ENCODE data around the gene SDK2. TPM values are rescaled to one million over a fixed set of nuclear protein-coding genes. Genes with fewer than 3 reads are reported as not detected.

The SDK2 gene
- total and polyA plus RNA-seq, 9 donors = 0.40 to 5.4 (median 0.96) TPM

DNA sequence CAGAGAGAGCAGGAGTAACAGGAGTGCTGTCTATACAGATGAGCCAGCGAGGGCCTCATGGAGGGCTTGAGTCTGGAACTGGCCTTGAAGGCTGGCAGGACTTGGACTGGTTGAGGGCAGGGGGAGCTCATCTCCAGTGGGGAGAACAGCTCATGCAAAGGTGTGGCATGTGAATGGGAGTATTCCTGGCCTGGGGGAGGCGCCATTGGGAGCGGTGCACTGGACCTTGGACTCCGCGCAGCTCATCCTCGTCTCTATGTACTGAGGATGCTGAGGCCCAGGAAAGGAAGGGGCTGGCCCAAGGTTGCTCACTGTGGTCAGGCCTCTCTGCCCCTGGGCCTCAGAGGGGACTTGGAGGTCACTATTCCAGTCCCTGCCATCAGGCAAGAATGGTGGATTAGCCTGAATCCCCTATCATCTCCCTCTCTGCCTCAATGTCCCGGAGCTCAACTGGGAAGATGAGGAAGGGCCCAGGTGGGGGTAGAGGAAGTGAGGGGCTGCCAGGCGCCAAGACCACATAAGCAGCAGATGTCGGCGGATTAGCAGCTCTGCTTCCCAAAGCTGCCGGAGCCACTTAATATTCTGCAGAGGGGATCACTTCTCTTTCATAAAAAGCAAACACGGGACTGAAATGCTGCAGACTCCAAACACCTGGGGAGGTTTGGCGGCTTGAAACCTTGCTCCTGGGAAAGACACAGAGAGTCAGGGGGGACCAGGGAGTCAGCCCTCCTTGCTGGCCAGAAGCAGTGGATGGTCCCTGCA lies 88.9 kb downstream of the SDK2 start:
- Histone ChIP-seq H3K27ac (no peak overlapping the region), H3K9me3 (no peaks in the 10 kb centered on the region), H3K27me3 (no peaks in the 10 kb centered on the region), H3K4me1 (ENCODE audit: insufficient read depth) (no peaks in the 10 kb centered on the region), H3K4me3 (no peak overlapping the region), H3K36me3 (no peaks in the 10 kb centered on the region)
- 85 to 90% (median 89%) methylated on average over 13 of the region's 13 CpGs for WGBS, 3 donors
- TF ChIP-seq, protein P1, sequence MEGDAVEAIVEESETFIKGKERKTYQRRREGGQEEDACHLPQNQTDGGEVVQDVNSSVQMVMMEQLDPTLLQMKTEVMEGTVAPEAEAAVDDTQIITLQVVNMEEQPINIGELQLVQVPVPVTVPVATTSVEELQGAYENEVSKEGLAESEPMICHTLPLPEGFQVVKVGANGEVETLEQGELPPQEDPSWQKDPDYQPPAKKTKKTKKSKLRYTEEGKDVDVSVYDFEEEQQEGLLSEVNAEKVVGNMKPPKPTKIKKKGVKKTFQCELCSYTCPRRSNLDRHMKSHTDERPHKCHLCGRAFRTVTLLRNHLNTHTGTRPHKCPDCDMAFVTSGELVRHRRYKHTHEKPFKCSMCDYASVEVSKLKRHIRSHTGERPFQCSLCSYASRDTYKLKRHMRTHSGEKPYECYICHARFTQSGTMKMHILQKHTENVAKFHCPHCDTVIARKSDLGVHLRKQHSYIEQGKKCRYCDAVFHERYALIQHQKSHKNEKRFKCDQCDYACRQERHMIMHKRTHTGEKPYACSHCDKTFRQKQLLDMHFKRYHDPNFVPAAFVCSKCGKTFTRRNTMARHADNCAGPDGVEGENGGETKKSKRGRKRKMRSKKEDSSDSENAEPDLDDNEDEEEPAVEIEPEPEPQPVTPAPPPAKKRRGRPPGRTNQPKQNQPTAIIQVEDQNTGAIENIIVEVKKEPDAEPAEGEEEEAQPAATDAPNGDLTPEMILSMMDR (IDR thresholded peaks at IDR 0.05) = no peak
- TF ChIP-seq EP300 (IDR thresholded peaks at IDR 0.05) (no peak), POLR2A (IDR thresholded peaks at IDR 0.05) (no peak)
- DNase-seq = no peak
- intact Hi-C loops (cut with DNase I) = no loop called here

- TF ChIP-seq POLR2A (IDR thresholded peaks at IDR 0.05) = no peak
- TF ChIP-seq, protein P1 (IDR thresholded peaks at IDR 0.05) = no peak
- TF ChIP-seq EP300 (IDR thresholded peaks at IDR 0.05) = no peak
- Histone ChIP-seq H3K9me3 (no peaks in the 10 kb centered on the region), H3K27ac (no peak overlapping the region), H3K36me3 (no peaks in the 10 kb centered on the region), H3K4me3 (no peak overlapping the region), H3K27me3 (no peaks in the 10 kb centered on the region), H3K4me1 (ENCODE audit: insufficient read depth) (no peaks in the 10 kb centered on the region)
- DNase-seq = no peak
- intact Hi-C loops (cut with DNase I) = loop anchor here in 1 of 4 donors (5.0 kb wide), 1 partner anchor 48 kb away; no protein-coding TSS in a partner anchor
Measured at GRCh38 chr17:73554498-73554897, 89.7 kb downstream of the SDK2 start.

DNA sequence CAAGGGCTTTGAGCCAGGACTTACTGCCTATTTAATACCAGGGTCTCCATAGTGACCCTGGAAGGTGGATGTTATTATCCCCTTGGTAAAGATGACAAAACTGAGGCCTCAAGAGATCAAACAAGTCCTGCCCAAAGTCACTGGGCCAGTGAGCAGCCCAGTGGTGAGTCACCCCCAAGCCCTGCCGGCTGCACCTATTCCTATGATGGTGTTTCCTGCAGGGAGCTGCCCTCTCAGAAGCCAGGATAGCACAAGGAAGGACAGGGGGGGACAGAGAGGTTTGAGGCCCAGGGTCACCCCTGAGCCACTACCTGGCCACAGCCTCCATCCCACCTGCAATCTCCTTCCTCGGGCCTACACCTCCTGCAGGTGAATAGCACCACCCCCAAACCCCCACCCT lies 90.9 kb downstream of the SDK2 start:
- no peaks in the 10 kb centered on the region for H3K27me3 ChIP-seq
- intact Hi-C loops (cut with DNase I) = loop anchor here in 1 of 4 donors (5.0 kb wide), 1 partner anchor 49 kb away; no protein-coding TSS in a partner anchor
- WGBS, 3 donors = 79 to 97% (median 82%) methylated on average over 2 of the region's 2 CpGs
- no peaks in the 10 kb centered on the region for H3K36me3 ChIP-seq
- no peaks in the 10 kb centered on the region for H3K9me3 ChIP-seq
- TF ChIP-seq POLR2A (IDR thresholded peaks at IDR 0.05) (no peak), EP300 (IDR thresholded peaks at IDR 0.05) (no peak)
- TF ChIP-seq, protein P1 (IDR thresholded peaks at IDR 0.05) = no peak
- DNase-seq = no peak
- H3K4me1 ChIP-seq (ENCODE audit: insufficient read depth) = no peaks in the 10 kb centered on the region
- H3K27ac ChIP-seq = no peak overlapping the region
- no peak overlapping the region for H3K4me3 ChIP-seq

DNA sequence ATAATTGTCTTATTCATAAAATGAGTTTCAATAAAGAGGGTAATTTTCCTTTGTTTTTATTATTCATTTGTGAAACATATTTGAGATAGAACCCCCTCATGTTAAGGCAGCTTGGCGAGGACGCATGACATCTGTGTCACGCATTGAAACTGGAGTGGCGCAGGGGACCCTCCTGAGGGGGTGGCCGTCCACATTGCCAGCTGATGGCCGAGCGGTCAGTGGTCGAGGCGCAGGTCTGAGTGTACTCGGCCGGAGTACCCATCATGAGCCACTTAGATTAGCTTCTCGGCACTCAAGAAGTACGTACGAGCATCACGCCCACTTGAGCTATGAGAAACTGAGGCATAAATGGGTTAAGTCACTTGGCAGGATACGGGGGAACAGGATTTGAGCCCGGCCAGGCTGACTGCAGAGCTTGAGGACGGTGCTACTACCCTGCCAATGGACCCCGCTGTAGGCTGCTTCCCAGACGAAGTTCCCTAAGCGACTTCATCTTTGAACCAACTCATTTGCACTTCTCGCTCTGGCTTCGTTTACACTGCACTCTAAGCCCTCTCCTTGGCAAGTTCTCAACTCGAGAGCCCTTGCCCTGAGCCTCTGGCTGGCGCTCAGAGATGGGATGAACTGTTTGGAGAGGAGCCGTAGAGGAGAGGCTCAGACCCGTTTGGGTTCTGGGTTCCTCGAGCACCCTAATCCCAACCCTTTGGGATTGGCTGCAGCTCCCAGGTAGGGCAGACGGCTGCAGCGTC lies 91.8 kb downstream of the SDK2 start:
- intact Hi-C loops (cut with DNase I) = loop anchor here in 1 of 4 donors (5.0 kb wide), 1 partner anchor 50 kb away; no protein-coding TSS in a partner anchor
- Histone ChIP-seq H3K4me3 (no peak overlapping the region), H3K4me1 (ENCODE audit: insufficient read depth) (no peaks in the 10 kb centered on the region), H3K36me3 (no peaks in the 10 kb centered on the region), H3K27me3 (no peaks in the 10 kb centered on the region), H3K9me3 (no peaks in the 10 kb centered on the region), H3K27ac (no peak overlapping the region)
- no peak for DNase-seq
- TF ChIP-seq, protein P1 (IDR thresholded peaks at IDR 0.05) = no peak
- TF ChIP-seq POLR2A (IDR thresholded peaks at IDR 0.05) (no peak), EP300 (IDR thresholded peaks at IDR 0.05) (no peak)
- 81 to 84% (median 84%) methylated on average over 30 of the region's 30 CpGs for WGBS, 3 donors

All from ovary (tissue), 9 donors.